NCI-H2107 treated with DMSO at 0.1 percent for 48 hours (cell line): ENCODE data around the gene CCDC85A.

Experiments used
- DNase-seq: peaks from one replicate; lab custom pipeline; 2025; ENCODE audit not compliant: unreplicated experiment; lab: John Stamatoyannopoulos, UW

The CCDC85A gene

GRCh38 chr2:56192664-56193305 is 9.0 kb downstream of the CCDC85A start:
- no peak for DNase-seq

- no peak for DNase-seq
Measured at GRCh38 chr2:56195563-56195962, 11.8 kb downstream of the CCDC85A start.

DNA sequence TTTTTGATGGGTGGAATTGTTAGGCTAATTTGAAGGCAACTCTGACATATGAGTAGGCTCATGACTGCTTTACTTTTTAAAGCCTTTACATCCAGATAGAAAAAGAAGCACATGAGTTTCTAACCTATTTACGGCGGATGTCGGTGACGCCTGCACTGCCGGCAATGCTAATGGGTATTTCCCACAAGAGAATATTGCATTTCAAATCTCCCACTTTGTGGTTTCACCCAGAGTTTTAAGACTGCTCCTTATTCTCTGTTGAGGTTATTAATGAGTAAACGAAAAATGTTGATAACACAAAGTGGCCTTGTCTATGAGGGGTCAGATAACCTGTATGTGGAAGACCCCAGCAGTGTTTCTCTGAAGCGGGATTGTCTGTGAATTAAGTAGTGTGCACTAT is 14.0 kb downstream of the CCDC85A start:
- no peak for DNase-seq

DNA sequence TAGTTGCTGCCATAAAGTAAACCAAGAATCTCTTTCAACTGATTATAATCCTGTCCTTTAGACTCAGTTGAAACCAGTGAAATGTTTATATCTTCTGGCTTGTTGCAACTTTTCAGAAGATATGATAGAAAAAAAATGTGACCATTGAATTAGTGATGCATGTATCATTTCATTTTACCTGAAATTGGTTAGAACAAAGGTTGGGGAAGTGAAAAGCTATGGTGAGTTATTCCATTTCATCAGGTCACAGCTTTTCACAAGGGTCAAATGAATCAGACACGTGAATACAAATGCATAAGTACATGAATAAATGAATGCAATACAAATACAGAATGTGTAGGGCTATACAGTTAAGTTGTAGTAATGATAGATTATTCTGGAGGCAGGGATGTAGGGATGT is 15.1 kb downstream of the CCDC85A start:
- DNase-seq: no peak

GRCh38 chr2:56199492-56199891 is 15.7 kb downstream of the CCDC85A start:
- DNase-seq: no peak

DNA sequence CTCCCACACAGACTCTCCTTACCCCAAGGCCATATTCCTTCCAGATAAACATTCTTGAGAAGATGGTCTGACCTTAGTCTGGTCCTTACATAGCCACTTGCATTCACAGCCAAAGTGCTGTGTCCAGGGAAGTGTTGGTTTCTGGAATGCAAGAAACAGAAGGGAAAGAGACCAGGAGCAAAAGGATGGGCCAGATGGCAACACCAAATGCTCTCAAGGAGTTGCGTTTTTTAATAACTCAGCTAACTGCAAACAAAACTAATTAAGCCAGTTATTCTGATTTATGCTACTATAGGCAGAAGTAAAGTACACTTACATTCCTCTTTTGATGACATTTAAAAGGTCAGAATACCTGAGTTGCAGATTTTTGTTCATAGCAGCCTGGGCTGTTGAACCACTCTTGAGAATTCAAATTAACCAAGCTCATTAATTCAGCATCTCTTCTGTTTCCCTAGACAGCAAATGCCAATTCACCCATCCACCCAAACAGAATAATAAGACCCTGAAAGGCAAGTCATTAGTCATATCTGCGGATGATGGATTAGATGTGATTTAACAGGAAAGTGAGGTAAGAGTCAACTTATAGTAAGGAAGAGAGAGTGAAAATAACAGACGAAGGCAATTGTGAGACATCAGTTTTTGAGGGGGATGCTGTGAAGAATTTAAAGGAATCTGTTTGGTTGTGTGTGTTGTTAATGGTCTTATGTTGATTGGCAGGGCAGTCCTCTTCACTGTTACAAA is 18.8 kb downstream of the CCDC85A start:
- DNase-seq: no peak

GRCh38 chr2:56204556-56204955 is 20.8 kb downstream of the CCDC85A start:
- no peak for DNase-seq

- DNase-seq: no peak
Measured at GRCh38 chr2:56206250-56206649, 22.5 kb downstream of the CCDC85A start.

DNA sequence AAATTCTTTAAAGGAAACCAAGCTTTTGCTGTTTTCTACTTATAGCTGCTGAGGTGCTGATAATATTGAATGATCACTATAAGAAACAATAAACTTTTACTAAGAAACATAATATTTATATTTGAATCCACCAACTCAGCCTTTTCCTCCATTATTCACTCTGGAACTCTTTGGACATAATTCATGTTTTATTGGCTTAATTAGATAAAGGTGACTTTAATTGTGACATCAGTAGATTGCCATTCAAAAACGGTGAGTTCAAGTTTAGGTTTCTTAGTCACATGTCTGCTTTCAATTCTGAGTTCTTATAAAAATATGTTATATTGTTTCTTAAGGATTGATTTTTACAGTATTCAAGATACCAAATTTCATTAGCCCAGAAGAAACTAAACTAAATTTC is 24.0 kb downstream of the CCDC85A start:
- no peak for DNase-seq

- DNase-seq: no peak
Measured at GRCh38 chr2:56208380-56208779, 24.6 kb downstream of the CCDC85A start.

DNA sequence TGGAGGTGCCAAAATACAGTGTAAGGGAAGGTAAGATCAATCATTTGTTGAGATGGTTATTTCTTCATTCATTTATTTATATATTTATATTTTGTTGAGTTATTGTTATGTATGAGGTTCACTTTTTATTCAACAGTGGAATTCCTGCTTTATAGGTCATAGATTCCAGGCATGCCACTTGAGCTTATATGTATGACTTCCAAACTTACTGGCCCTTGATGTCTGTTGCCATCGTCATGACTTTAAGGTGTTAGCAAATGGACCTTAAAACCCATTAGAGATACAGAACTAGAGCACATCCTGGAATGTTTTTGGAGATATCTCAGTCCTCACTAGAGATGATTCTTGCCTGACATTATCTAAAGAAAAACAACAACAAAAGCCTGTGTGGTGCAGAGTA is 25.9 kb downstream of the CCDC85A start:
- DNase-seq: no peak

GRCh38 chr2:56210291-56210690 is 26.5 kb downstream of the CCDC85A start:
- DNase-seq: no peak

DNA sequence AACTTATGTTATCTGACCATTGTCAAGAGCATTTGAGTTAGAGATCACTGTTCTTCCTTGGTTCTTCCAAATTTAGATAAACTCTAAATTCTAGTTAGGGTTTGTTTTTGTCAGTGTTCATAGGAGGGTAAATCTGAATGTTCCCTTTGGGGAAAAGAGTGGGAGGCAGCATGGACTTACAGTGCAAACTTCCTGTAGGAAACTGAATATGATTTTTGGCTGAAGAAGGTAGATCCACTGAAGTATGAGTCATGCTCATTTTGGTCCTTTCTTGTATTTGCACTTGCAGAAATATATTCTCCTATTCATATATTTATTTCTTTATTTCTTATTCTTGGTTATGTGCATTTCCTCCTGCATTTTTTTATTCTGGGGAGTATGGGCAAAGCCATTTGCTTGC is 27.3 kb downstream of the CCDC85A start:
- no peak for DNase-seq

GRCh38 chr2:56215911-56216310 is 32.1 kb downstream of the CCDC85A start:
- no peak for DNase-seq

- no peak for DNase-seq
Measured at GRCh38 chr2:56217106-56217505, 33.3 kb downstream of the CCDC85A start.

GRCh38 chr2:56222481-56222880 is 38.7 kb downstream of the CCDC85A start:
- DNase-seq: no peak

- DNase-seq: no peak
Measured at GRCh38 chr2:56224316-56224715, 40.5 kb downstream of the CCDC85A start.

DNA sequence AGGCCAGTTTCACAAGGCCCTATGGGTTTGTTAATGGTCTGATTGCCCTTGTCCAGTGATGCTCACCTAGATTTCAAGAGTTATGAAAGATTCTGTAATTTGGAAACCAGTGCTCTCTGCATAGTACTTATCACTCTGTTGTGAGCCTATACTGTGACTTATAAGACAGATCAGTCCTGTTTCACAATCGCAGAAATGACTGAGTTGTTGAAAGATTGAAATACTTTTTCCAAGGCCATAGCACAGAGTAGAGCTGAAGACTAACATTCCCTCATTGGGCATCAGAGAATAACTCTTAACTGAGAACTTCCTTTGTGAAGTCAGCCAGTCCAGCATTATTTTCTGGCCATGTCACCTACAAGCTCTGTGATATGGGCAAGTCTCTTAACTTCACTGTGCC is 44.0 kb downstream of the CCDC85A start:
- no peak for DNase-seq

DNA sequence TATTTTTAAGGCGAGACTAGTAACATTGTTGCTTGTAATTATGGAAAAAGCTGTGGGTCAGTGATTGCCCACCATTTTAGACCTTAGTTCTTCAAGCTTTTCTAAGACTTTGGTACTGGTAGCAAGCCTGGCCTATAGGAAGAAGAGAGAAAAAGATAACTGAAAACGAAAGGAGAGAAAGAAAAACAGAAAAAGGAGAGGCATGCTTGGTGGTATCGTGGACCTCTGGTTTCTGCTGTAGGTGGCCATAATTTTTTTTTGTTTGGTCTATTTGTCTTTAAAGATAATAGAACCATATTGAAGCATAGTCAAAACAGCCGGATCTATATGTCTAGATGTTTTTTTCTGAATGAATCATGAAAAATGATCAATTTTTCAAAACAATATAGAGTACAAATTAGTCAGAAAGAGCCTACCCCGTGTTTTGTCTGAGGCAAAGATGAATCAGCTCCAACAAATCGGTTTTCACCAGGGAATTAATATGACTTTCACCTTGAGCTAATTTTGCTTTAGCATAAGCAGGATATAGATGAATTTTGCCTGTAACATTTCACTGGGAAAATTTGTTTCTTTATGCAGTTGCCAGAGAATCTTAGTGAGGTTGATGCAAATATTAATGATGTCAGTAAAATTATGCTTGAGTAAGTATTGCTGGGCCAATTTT is 45.7 kb downstream of the CCDC85A start:
- DNase-seq: no peak

DNA sequence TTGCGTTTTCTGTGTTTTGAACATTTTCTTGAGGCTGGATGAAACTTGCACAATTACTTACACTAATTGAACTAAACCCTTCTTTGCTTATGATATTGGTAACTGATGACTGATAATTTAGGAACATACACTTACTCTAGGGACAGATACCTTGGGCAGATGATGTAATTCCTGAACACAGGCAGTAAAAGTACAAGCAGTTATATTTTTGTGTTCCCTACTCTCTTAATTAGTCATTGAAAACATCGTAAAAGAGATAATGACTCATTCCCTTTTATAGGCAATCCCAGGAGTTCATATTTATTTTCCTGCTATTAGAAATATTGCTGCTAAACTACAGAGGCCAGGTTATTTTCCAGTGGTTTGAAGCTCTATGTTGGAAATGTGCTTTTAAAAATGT is 46.4 kb downstream of the CCDC85A start:
- DNase-seq: no peak

- DNase-seq: no peak
Measured at GRCh38 chr2:56231361-56231760, 47.6 kb downstream of the CCDC85A start.

DNA sequence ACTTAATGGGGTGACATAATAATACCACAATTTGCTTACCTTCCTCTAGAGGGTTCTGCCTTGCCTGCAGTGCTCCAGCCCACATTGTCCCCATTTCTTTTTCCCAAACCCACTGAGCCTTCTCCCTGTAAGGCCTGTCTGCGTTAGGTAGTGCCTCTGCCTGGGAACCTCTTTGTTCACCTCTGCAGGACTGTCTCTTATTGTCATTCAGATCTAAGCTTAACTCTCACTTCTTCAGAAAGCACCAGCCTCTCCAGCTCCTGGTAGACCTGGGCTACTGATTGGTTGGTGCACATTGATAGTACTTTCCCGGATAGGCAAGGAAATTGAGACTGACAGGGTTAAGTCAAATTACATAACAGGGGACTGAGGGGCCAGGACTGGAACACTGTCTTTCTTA is 49.1 kb downstream of the CCDC85A start:
- DNase-seq: no peak
